HFF-Myc (cell line): ENCODE data around the gene MED23.

ENCODE experiments used
- DNase-seq: peaks from one replicate; pipeline ENCODE4 v3.0.0-alpha.2; 2011; ENCODE audit warnings: low read depth; ENCODE audit errors: extremely low read depth
- H3K4me3 ChIP-seq: replicated peaks from 2 replicates; pipeline ENCODE4 v1.5.1; 2011; ENCODE audit warnings: low read depth, mild to moderate bottlenecking, control low read depth, low read length
- CTCF ChIP-seq: IDR thresholded peaks from 2 replicates; pipeline ENCODE4 v1.5.1; 2012; ENCODE audit warnings: mild to moderate bottlenecking, low read depth, low read length, control low read depth; ENCODE audit errors: missing control alignments

MED23 gene

GRCh38 chr6:131581523-131581922, 46.5 kb downstream of the MED23 start:
- H3K4me3 ChIP-seq: no peak overlapping the region
- no peak for TF ChIP-seq CTCF
- DNase-seq: no peak

GRCh38 chr6:131575834-131576478, 52.1 kb downstream of the MED23 start:
- TF ChIP-seq CTCF: no peak
- DNase-seq: no peak

GRCh38 chr6:131574686-131575085, 53.4 kb downstream of the MED23 start:
- H3K4me3 ChIP-seq: no peak overlapping the region
- TF ChIP-seq CTCF: no peak
- DNase-seq: no peak

More at GRCh38 chr6:131575834-131576478, 52.1 kb downstream of the MED23 start:
- H3K4me3 ChIP-seq: no peak overlapping the region

- no peak for DNase-seq
- H3K4me3 ChIP-seq: no peak overlapping the region
- no peak for TF ChIP-seq CTCF
Observed at GRCh38 chr6:131574133-131574532, 53.9 kb downstream of the MED23 start.

GRCh38 chr6:131572686-131573415, 55.2 kb downstream of the MED23 start, which contains the start of gene ARG1:
TSS of gene ARG1 (plus strand) at chr6:131573226. CDS start at chr6:131573283, 57 bp downstream.
- TF ChIP-seq CTCF: no peak
- DNase-seq: no peak
- no peak within 1 kb of the TSS for H3K4me3 ChIP-seq

- no peak for TF ChIP-seq CTCF
- no peak overlapping the region for H3K4me3 ChIP-seq
- no peak for DNase-seq
Observed at GRCh38 chr6:131568726-131569125, 59.3 kb downstream of the MED23 start.
